Mesenchymal stem cell (in vitro differentiated cells and primary cell): ENCODE results near the gene LPCAT1.
A peak's percentile ranks its signal among the peaks of the same experiment; 100 is the strongest.
"Not testable (repeated sequence)": the region's sequence is repeated elsewhere in the genome, so short reads cannot be mapped to it uniquely, and the experiment has no call there.

Experiments used
- DNase-seq: peaks from one replicate; pipeline ENCODE4 v3.0.0-alpha.2; 2013
- H2AFZ ChIP-seq: one replicate; pipeline ENCODE4 v1.6.1; 2013; ENCODE audit warnings: low read depth, mild to moderate bottlenecking, control low read depth, inconsistent platforms, low read length, moderate library complexity
- H2AK5ac ChIP-seq: 2 replicates; pipeline ENCODE4 v1.6.1; 2013; ENCODE audit warnings: low read length, moderate library complexity, mild to moderate bottlenecking, inconsistent platforms; ENCODE audit not compliant: severe bottlenecking
- H2BK120ac ChIP-seq: one replicate; pipeline ENCODE4 v1.6.1; 2013; ENCODE audit warnings: low read depth, mild to moderate bottlenecking, inconsistent platforms, low read length, moderate library complexity
- H2BK12ac ChIP-seq, 2 experiments: one replicate each; pipeline ENCODE4 v1.6.1; 2013; ENCODE audit warnings: inconsistent platforms in 2 of 2, low read length in 2 of 2, mild to moderate bottlenecking in 2 of 2, moderate library complexity in 2 of 2, control low read depth in 1 of 2
- H2BK15ac ChIP-seq: one replicate; pipeline ENCODE4 v1.6.1; 2013; ENCODE audit warnings: mild to moderate bottlenecking, low read depth, inconsistent platforms; ENCODE audit not compliant: poor library complexity, severe bottlenecking
- H2BK5ac ChIP-seq: 2 replicates; pipeline ENCODE4 v1.6.1; 2013; ENCODE audit warnings: low read depth, mild to moderate bottlenecking, low read length, control low read depth, inconsistent platforms; ENCODE audit not compliant: poor library complexity, severe bottlenecking
- H3K14ac ChIP-seq, 2 experiments: one replicate each; pipeline ENCODE4 v1.6.1; 2013; ENCODE audit warnings: inconsistent platforms in 2 of 2, low read length in 2 of 2, control low read depth in 1 of 2, mild to moderate bottlenecking in 1 of 2, moderate library complexity in 1 of 2
- H3K18ac ChIP-seq, 2 experiments: one replicate each; pipeline ENCODE4 v1.6.1; 2013; ENCODE audit warnings: inconsistent platforms in 2 of 2, low read length in 2 of 2, control low read depth in 1 of 2, low read depth in 1 of 2, mild to moderate bottlenecking in 1 of 2
- H3K23ac ChIP-seq, 2 experiments: one replicate each; pipeline ENCODE4 v1.6.1; 2013; ENCODE audit warnings: inconsistent platforms in 2 of 2, low read length in 2 of 2, mild to moderate bottlenecking in 2 of 2, moderate library complexity in 2 of 2, control low read depth in 1 of 2
- H3K27ac ChIP-seq: 2 replicates; pipeline ENCODE4 v1.5.1; 2013; ENCODE audit warnings: mild to moderate bottlenecking, moderate library complexity, low read length, control low read depth, inconsistent platforms; ENCODE audit not compliant: poor library complexity, severe bottlenecking
- H3K27me3 ChIP-seq, 2 experiments: 2 replicates each; pipeline versions ENCODE4 v1.6.1 to v1.7.0; 2013; ENCODE audit warnings: low read length in 2 of 2, mild to moderate bottlenecking in 2 of 2, moderate library complexity in 2 of 2, control low read depth in 1 of 2, inconsistent platforms in 1 of 2; ENCODE audit not compliant: control insufficient read depth in 1 of 2, insufficient read depth in 1 of 2
- H3K36me3 ChIP-seq, 2 experiments: 2 replicates each; pipeline versions ENCODE4 v1.6.1 to v1.7.0; 2013; ENCODE audit warnings: low read length in 2 of 2, control low read depth in 1 of 2, inconsistent platforms in 1 of 2, low read depth in 1 of 2, mild to moderate bottlenecking in 1 of 2; ENCODE audit not compliant: insufficient read depth in 2 of 2, control insufficient read depth in 1 of 2
- H3K4ac ChIP-seq, 2 experiments: one replicate each; pipeline ENCODE4 v1.6.1; 2013; ENCODE audit warnings: inconsistent platforms in 2 of 2, low read length in 2 of 2, mild to moderate bottlenecking in 2 of 2, moderate library complexity in 2 of 2, control low read depth in 1 of 2, low read depth in 1 of 2
- H3K4me1 ChIP-seq: 2 replicates; pipeline ENCODE4 v1.6.1; 2013; ENCODE audit warnings: low read depth, low read length, control low read depth; ENCODE audit not compliant: control insufficient read depth, insufficient read depth
- H3K4me2 ChIP-seq: 2 replicates; pipeline ENCODE4 v1.6.1; 2013; ENCODE audit warnings: low read length, mild to moderate bottlenecking, inconsistent platforms; ENCODE audit not compliant: poor library complexity, severe bottlenecking
- H3K4me3 ChIP-seq, 2 experiments: 2 replicates each; pipeline versions ENCODE4 v1.5.1 to v1.7.0; 2013; ENCODE audit warnings: low read length in 2 of 2, mild to moderate bottlenecking in 2 of 2, control low read depth in 1 of 2, low read depth in 1 of 2; ENCODE audit not compliant: insufficient read depth in 1 of 2
- H3K79me1 ChIP-seq: replicated peaks from 2 replicates; pipeline ENCODE4 v1.6.1; 2013; ENCODE audit warnings: mild to moderate bottlenecking, control low read depth, low read length, inconsistent platforms; ENCODE audit not compliant: poor library complexity, severe bottlenecking
- H3K9ac ChIP-seq: 2 replicates; pipeline ENCODE4 v1.7.0; 2013; ENCODE audit warnings: mild to moderate bottlenecking, low read length, moderate library complexity
- H3K9me3 ChIP-seq: 2 replicates; pipeline ENCODE4 v1.7.0; 2013; ENCODE audit warnings: mild to moderate bottlenecking, low read length; ENCODE audit not compliant: control insufficient read depth
- H4K8ac ChIP-seq: one replicate; pipeline ENCODE4 v1.6.1; 2013; ENCODE audit warnings: inconsistent platforms, mild to moderate bottlenecking, low read length, moderate library complexity
- H4K91ac ChIP-seq: one replicate; pipeline ENCODE4 v1.6.1; 2013; ENCODE audit warnings: mild to moderate bottlenecking, low read length, inconsistent platforms
- WGBS: methylation state at CpG from one replicate; pipeline ENCODE4 v1.1.7; 2013; ENCODE audit warnings: mixed read lengths; 5-methylcytosine and 5-hydroxymethylcytosine counted together

Gene LPCAT1

DNA sequence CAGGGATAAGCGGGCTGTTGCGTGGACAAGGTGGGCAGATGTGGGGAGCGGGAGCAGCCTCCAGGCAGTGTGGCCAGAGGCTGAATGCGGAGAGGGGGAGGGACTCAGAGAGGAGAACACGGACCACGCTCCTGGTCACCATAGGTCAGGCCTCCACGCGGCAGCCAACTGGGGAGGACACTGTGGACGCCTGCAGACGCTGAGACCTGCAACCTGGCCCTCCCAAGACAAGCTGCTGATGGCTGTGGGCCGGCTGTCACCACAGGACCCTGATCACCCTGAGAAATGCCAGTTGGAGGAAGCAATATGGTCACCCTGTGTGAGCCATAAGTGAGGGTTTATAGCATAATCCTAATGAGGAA, 16.8 kb downstream of the LPCAT1 start:
- no peak overlapping the region for H2BK120ac ChIP-seq
- peaks cover 9% of the 10 kb centered on the region for H3K4me1 ChIP-seq
- H3K4ac ChIP-seq = peak overlapping the region in 1 of 2 experiments; percentile 17
- H4K8ac ChIP-seq = peak overlapping the region; percentile 22
- H3K14ac ChIP-seq = peak overlapping the region in 1 of 2 experiments; percentile 11
- no peak overlapping the region for H3K4me2 ChIP-seq
- no peak overlapping the region for H3K9ac ChIP-seq
- no peak for DNase-seq
- no peak overlapping the region for H2AK5ac ChIP-seq
- peaks cover 60% of the 10 kb centered on the region for H3K79me1 ChIP-seq
- H3K27me3 ChIP-seq = no peaks in the 10 kb centered on the region
- H2BK12ac ChIP-seq = no peak overlapping the region
- no peak overlapping the region for H3K4me3 ChIP-seq
- H2BK15ac ChIP-seq = no peak overlapping the region
- H3K18ac ChIP-seq = no peak overlapping the region
- H3K36me3 ChIP-seq = peaks cover 34 to 67% of the 10 kb centered on the region in 2 experiments
- 86% methylated on average over 11 of the region's 11 CpGs for WGBS
- no peak overlapping the region for H2BK5ac ChIP-seq
- H4K91ac ChIP-seq = peak overlapping the region; percentile 31
- no peaks in the 10 kb centered on the region for H3K9me3 ChIP-seq
- no peak overlapping the region for H3K27ac ChIP-seq
- H3K23ac ChIP-seq = no peak overlapping the region
- no peak overlapping the region for H2AFZ ChIP-seq

DNA sequence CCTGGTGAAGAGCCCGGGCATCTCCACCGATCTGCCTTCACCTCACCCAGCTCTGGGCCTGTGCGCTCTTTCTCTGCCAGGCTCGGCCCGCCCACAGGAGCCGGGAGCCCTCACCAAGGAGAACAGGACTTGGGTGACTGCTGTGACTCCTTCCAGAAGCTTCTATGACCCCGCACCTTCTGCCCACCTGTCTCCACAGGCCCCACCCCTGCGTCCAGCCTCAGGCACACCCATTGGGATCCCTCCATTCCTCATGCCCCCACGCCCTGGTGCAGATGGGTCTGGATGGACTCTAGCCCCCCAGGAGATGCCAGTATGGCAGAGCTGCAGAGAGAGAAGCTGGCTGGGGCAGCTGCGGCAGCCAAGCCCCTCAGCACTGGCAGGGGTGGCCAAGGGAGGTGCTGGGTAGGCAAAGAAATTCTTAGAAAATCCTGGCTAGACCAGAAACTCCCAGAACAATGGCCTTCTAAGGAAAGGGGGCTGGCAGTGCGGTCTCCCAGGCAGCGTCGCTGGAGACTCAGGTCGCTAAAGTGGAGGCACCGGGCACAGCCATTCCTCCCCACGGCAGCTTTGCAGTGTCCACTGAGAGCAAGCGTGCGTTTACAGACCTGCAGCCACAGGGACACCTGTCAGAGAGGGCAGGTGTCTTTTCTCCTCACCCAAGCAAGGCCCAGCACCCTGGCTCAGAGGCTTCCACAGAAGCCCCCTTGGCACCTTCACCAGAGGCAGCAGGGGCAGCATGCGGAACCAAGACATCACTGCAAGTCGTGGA, 17.3 kb downstream of the LPCAT1 start:
- Histone ChIP-seq H3K9me3 (no peaks in the 10 kb centered on the region), H4K8ac (peak overlapping the region; percentile 22), H4K91ac (peak overlapping the region; percentile 31)

DNA sequence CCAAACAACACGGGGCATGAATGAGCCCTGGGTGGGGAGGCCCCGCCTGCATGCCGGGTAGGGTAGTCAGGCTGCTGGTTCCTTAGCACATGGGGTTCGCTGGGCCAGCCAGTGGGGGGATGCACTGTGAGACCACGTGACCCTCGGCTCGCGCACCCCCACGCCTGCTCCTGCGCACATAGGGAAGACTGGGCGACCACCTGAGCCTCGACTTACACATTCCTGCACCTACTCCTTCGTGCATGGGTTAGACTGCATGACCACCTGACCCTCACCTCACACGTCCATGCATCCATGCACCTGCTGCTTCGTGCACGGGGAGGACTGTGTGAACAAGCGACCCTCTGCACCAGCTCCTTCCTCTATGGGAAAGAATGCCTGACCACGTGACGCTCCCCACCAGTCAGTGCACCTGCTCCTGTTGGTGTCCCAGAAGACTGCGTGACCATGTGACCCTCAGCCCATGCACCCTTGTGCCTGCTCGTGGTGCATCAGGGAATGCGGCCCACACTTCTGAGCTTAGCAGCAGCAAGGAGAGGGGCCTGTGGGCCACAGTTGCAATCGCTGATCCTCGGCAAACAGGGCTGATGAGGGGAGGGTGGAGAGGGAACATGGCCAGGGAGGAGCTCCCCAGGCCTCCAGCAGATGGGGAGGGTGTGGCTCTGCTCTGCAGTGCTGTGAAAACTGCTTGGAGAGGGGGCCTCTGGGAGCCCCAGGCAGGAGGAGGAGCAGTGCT, 18.1 kb downstream of the LPCAT1 start:
- Histone ChIP-seq H2BK120ac (no peak overlapping the region), H3K4me1 (peaks cover 9% of the 10 kb centered on the region), H3K4me2 (no peak overlapping the region), H2BK12ac (no peak overlapping the region), H2AK5ac (no peak overlapping the region), H3K4ac (no peak overlapping the region), H3K27me3 (no peaks in the 10 kb centered on the region), H2BK15ac (no peak overlapping the region), H3K23ac (no peak overlapping the region), H3K79me1 (peaks cover 64% of the 10 kb centered on the region), H4K8ac (no peak overlapping the region), H3K14ac (no peak overlapping the region), H3K4me3 (no peak overlapping the region), H3K36me3 (peaks cover 28 to 67% of the 10 kb centered on the region in 2 experiments), H2BK5ac (no peak overlapping the region), H3K18ac (no peak overlapping the region), H3K27ac (no peak overlapping the region), H4K91ac (no peak overlapping the region), H2AFZ (no peak overlapping the region), H3K9ac (no peak overlapping the region), H3K9me3 (no peaks in the 10 kb centered on the region)
- WGBS = 92% methylated on average over 24 of the region's 24 CpGs
- no peak for DNase-seq

More for the DNA sequence above, 17.3 kb downstream of the LPCAT1 start:
- peaks cover 62% of the 10 kb centered on the region for H3K79me1 ChIP-seq
- no peak overlapping the region for H3K9ac ChIP-seq
- H2AFZ ChIP-seq = no peak overlapping the region
- no peak overlapping the region for H3K23ac ChIP-seq
- H2BK15ac ChIP-seq = no peak overlapping the region
- peaks cover 29 to 67% of the 10 kb centered on the region in 2 experiments for H3K36me3 ChIP-seq
- DNase-seq = no peak
- no peak overlapping the region for H2BK5ac ChIP-seq
- H2AK5ac ChIP-seq = no peak overlapping the region
- H3K14ac ChIP-seq = peak overlapping the region in 1 of 2 experiments; percentile 11
- peak overlapping the region in 1 of 2 experiments; percentile 17 for H3K4ac ChIP-seq
- H3K4me2 ChIP-seq = no peak overlapping the region
- H3K27me3 ChIP-seq = no peaks in the 10 kb centered on the region
- no peak overlapping the region for H3K4me3 ChIP-seq
- H3K4me1 ChIP-seq = peaks cover 9% of the 10 kb centered on the region
- H2BK12ac ChIP-seq = no peak overlapping the region
- H3K27ac ChIP-seq = no peak overlapping the region
- no peak overlapping the region for H2BK120ac ChIP-seq
- 89% methylated on average over 20 of the region's 20 CpGs for WGBS
- H3K18ac ChIP-seq = no peak overlapping the region

DNA sequence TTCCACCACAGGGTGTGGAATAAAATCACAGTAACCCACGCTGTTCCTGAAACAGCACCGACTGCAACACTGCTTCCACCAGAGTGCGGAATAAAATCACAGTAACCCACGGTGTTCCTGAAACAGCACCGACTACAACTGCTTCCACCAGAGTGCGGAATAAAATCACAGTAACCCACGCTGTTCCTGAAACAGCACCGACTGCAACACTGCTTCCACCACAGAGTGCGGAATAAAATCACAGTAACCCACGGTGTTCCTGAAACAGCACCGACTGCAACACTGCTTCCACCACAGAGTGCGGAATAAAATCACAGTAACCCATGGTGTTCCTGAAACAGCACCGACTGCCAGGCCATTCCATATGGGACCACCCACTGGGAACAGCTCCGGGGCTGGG, 18.7 kb downstream of the LPCAT1 start:
- DNase-seq, H2BK120ac ChIP-seq, H4K8ac ChIP-seq: not testable (repeated sequence)

More for the DNA sequence above, 18.7 kb downstream of the LPCAT1 start:
- Histone ChIP-seq H3K79me1 (peaks cover 63% of the 10 kb centered on the region), H3K36me3 (peaks cover 23 to 65% of the 10 kb centered on the region in 2 experiments)
- not testable (repeated sequence) for H3K4ac ChIP-seq, H3K4me3 ChIP-seq, H3K9ac ChIP-seq, H3K27ac ChIP-seq, H2BK12ac ChIP-seq, H3K9me3 ChIP-seq, H4K91ac ChIP-seq, H3K18ac ChIP-seq, H3K14ac ChIP-seq, H2BK15ac ChIP-seq, H3K27me3 ChIP-seq, H3K23ac ChIP-seq, H3K4me2 ChIP-seq, H2BK5ac ChIP-seq, H2AK5ac ChIP-seq, H3K4me1 ChIP-seq, H2AFZ ChIP-seq
- WGBS = 88% methylated on average over 14 of the region's 14 CpGs
